OCI-LY1 (cell line): Measurements from ENCODE around the gene ST6GALNAC3.

Experiments used
- H2AFZ ChIP-seq: fragments of 200-600 bp; sonication (generic), shearing (Covaris generic); 2 replicates; pipeline ENCODE4 v1.6.0; 2014; ENCODE audit warnings: antibody characterized with exemption, mild to moderate bottlenecking, low read length
- H3F3A ChIP-seq: fragments of 200-600 bp; sonication (generic), shearing (Covaris generic); 2 replicates; pipeline ENCODE4 v1.6.0; 2014; ENCODE audit warnings: mild to moderate bottlenecking, antibody characterized with exemption, low read length, moderate library complexity; ENCODE audit not compliant: insufficient read depth
- H3K27ac ChIP-seq: fragments of 200-600 bp; sonication (generic); 2 replicates; pipeline ENCODE4 v1.5.1; 2014; ENCODE audit warnings: low read length, mixed run types, mild to moderate bottlenecking, low read depth; ENCODE audit not compliant: poor library complexity, severe bottlenecking
- H3K27me3 ChIP-seq: fragments of 200-600 bp; sonication (generic); 2 replicates; pipeline ENCODE4 v1.6.0; 2014; ENCODE audit warnings: antibody characterized with exemption, mild to moderate bottlenecking, low read length, moderate library complexity; ENCODE audit not compliant: insufficient read depth
- H3K36me3 ChIP-seq: fragments of 200-600 bp; sonication (generic); 2 replicates; pipeline ENCODE4 v1.6.1; 2014; ENCODE audit warnings: mild to moderate bottlenecking, antibody characterized with exemption, low read length, moderate library complexity, mixed read lengths; ENCODE audit not compliant: insufficient read depth
- H3K4me1 ChIP-seq: fragments of 200-600 bp; sonication (generic); 2 replicates; pipeline ENCODE4 v1.5.1; 2014; ENCODE audit warnings: mild to moderate bottlenecking, low read length, moderate library complexity; ENCODE audit not compliant: insufficient read depth, severe bottlenecking
- H3K4me2 ChIP-seq: fragments of 200-600 bp; sonication (generic), shearing (Covaris generic); 2 replicates; pipeline ENCODE4 v1.6.1; 2014; ENCODE audit warnings: low read length
- H3K4me3 ChIP-seq: fragments of 200-600 bp; sonication (generic); 2 replicates; pipeline ENCODE4 v1.5.1; 2014; ENCODE audit warnings: low read length, low read depth, mild to moderate bottlenecking, mixed read lengths; ENCODE audit not compliant: poor library complexity, severe bottlenecking
- H3K79me2 ChIP-seq: fragments of 200-600 bp; shearing (Covaris generic); 2 replicates; pipeline ENCODE4 v1.6.1; 2016; ENCODE audit warnings: mixed run types, low read length, mixed read lengths; ENCODE audit not compliant: insufficient read depth
- H3K9ac ChIP-seq: fragments of 200-600 bp; sonication (generic), shearing (Covaris generic); 2 replicates; pipeline ENCODE4 v1.6.1; 2014; ENCODE audit warnings: mild to moderate bottlenecking, low read length, mixed read lengths
- H3K9me2 ChIP-seq: fragments of 200-600 bp; sonication (generic), shearing (Covaris generic); 2 replicates; pipeline ENCODE4 v1.6.1; 2014; ENCODE audit warnings: low read depth, mild to moderate bottlenecking, low read length, mixed read lengths
- H3K9me3 ChIP-seq: fragments of 200-600 bp; shearing (Covaris generic); 2 replicates; pipeline ENCODE4 v1.6.1; 2014; ENCODE audit warnings: low read length, mixed read lengths
- H4K20me1 ChIP-seq: fragments of 200-600 bp; sonication (generic), shearing (Covaris generic); 2 replicates; pipeline ENCODE4 v1.6.0; 2016; ENCODE audit warnings: mild to moderate bottlenecking, low read length; ENCODE audit not compliant: insufficient read depth
- CTCF ChIP-seq: fragments of 200-600 bp; sonication (generic), shearing (Covaris generic); IDR thresholded peaks from 2 replicates; pipeline ENCODE4 v1.5.1; 2017; ENCODE audit warnings: mild to moderate bottlenecking, antibody characterized with exemption, low read length, moderate library complexity, mixed read lengths
- EZH2 ChIP-seq: fragments of 200-600 bp; sonication (generic), shearing (Covaris generic); IDR thresholded peaks from 2 replicates; pipeline ENCODE4 v1.8.0; 2017; ENCODE audit warnings: borderline replicate concordance, mixed run types, mild to moderate bottlenecking, antibody characterized with exemption, low read length, moderate library complexity, mixed read lengths

The ST6GALNAC3 gene

DNA sequence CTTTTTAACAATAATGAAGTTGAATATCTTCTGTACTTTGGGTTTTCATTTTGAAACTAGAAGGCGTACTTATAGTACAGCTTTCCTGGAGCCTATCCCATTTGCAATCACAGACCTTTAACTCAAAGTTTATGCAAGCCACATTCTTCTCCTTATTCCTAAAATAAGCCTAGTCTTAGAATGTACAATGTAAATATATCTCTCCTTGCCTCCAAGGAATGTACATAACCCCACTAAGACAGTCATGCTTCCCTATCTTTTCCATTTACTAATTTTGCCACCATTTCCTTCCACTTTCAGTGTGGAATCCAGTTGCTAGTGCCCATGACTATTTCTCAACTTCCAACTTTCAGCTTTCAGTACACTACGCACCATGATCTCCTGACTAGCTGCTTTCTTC is 327.6 kb downstream of the ST6GALNAC3 start:
- Histone ChIP-seq H3K4me2 (no peak overlapping the region), H3K9me2 (no peaks in the 10 kb centered on the region), H3F3A (no peaks in the 10 kb centered on the region), H2AFZ (no peak overlapping the region), H3K4me3 (no peak overlapping the region), H3K4me1 (no peaks in the 10 kb centered on the region), H4K20me1 (no peaks in the 10 kb centered on the region), H3K36me3 (no peaks in the 10 kb centered on the region), H3K27ac (no peak overlapping the region), H3K79me2 (no peaks in the 10 kb centered on the region), H3K9ac (no peak overlapping the region), H3K9me3 (no peaks in the 10 kb centered on the region), H3K27me3 (no peaks in the 10 kb centered on the region)
- TF ChIP-seq EZH2, result no peak
- no peak for TF ChIP-seq CTCF

- H3K4me3 ChIP-seq, result no peak overlapping the region
- no peaks in the 10 kb centered on the region for H3K79me2 ChIP-seq
- no peak overlapping the region for H3K4me2 ChIP-seq
- H2AFZ ChIP-seq, result no peak overlapping the region
- H3F3A ChIP-seq, result no peaks in the 10 kb centered on the region
- no peaks in the 10 kb centered on the region for H3K27me3 ChIP-seq
- H3K4me1 ChIP-seq, result no peaks in the 10 kb centered on the region
- H3K9me3 ChIP-seq, result no peaks in the 10 kb centered on the region
- H3K9me2 ChIP-seq, result no peaks in the 10 kb centered on the region
- no peaks in the 10 kb centered on the region for H3K36me3 ChIP-seq
- no peaks in the 10 kb centered on the region for H4K20me1 ChIP-seq
- no peak for TF ChIP-seq CTCF
- no peak for TF ChIP-seq EZH2
- H3K9ac ChIP-seq, result no peak overlapping the region
- H3K27ac ChIP-seq, result no peak overlapping the region
Measured at GRCh38 chr1:76408303-76408702, 333.8 kb downstream of the ST6GALNAC3 start.

GRCh38 chr1:76410499-76410898 is 336.0 kb downstream of the ST6GALNAC3 start:
- TF ChIP-seq CTCF (no peak), EZH2 (no peak)
- no peaks in the 10 kb centered on the region for H3K9me3 ChIP-seq
- H2AFZ ChIP-seq, result no peak overlapping the region
- no peak overlapping the region for H3K4me2 ChIP-seq
- no peaks in the 10 kb centered on the region for H3K79me2 ChIP-seq
- no peaks in the 10 kb centered on the region for H3F3A ChIP-seq
- H3K4me3 ChIP-seq, result no peak overlapping the region
- H3K36me3 ChIP-seq, result no peaks in the 10 kb centered on the region
- H3K4me1 ChIP-seq, result no peaks in the 10 kb centered on the region
- H3K9ac ChIP-seq, result no peak overlapping the region
- H3K27ac ChIP-seq, result no peak overlapping the region
- no peaks in the 10 kb centered on the region for H3K27me3 ChIP-seq
- no peaks in the 10 kb centered on the region for H3K9me2 ChIP-seq
- no peaks in the 10 kb centered on the region for H4K20me1 ChIP-seq
